Panc1 (cell line): ENCODE data around the gene COQ5. TPM values are rescaled to one million over a fixed set of nuclear protein-coding genes. Genes with fewer than 3 reads are reported as not detected.

Experiments used
- ATAC-seq: fragments of 200-7000 bp; cut with Tn5 transposase; 2 replicates; pipeline ENCODE4 v1.9.1; 2020; ENCODE audit warnings: mild to moderate bottlenecking, moderate library complexity
- BruUV-seq: library from RNA; stranded (reverse); fragments of 400-500 nt; replicated peaks from 2 replicates; lab custom pipeline; 2021; lab: Mats Ljungman, UMichigan
- CTCF ChIA-PET: fragments of 300-600 bp; sonication (Branson Sonifier 250); formaldehyde crosslinking; loops from one replicate; lab custom pipeline; 2022; ENCODE audit warnings: antibody characterized with exemption; lab: Charles Lee
- POLR2A ChIA-PET: fragments of 300-600 bp; sonication (Branson Sonifier 250); formaldehyde crosslinking; loops from one replicate; lab custom pipeline; 2022; ENCODE audit warnings: antibody characterized with exemption; lab: Charles Lee
- DNase-seq: peaks from one replicate; pipeline ENCODE4 v3.0.0-alpha.2; 2010; ENCODE audit warnings: low read depth, low spot score
- H3K27ac ChIP-seq: 2 replicates; pipeline ENCODE4 v1.5.1; 2011; ENCODE audit warnings: mild to moderate bottlenecking, low read length, inconsistent platforms
- H3K27me3 ChIP-seq: fragments of 200-500 bp; sonication (Bioruptor generic); 2 replicates; pipeline ENCODE4 v1.6.0; 2014; ENCODE audit warnings: low read length, inconsistent platforms; ENCODE audit not compliant: control insufficient read depth, insufficient read depth
- H3K36me3 ChIP-seq: fragments of 200-500 bp; sonication (Bioruptor generic); 2 replicates; pipeline ENCODE4 v1.5.1; 2014; ENCODE audit warnings: inconsistent platforms, mild to moderate bottlenecking, low read length, moderate library complexity; ENCODE audit not compliant: control insufficient read depth, insufficient read depth
- H3K4me1 ChIP-seq: 2 replicates; pipeline ENCODE4 v1.5.1; 2011; ENCODE audit warnings: inconsistent platforms, mild to moderate bottlenecking, low read length, moderate library complexity; ENCODE audit not compliant: control insufficient read depth, insufficient read depth
- H3K4me3 ChIP-seq, 2 experiments: 2 replicates each; pipeline ENCODE4 v1.5.1; 2011 to 2012; ENCODE audit warnings: low read depth in 2 of 2, low read length in 2 of 2, mild to moderate bottlenecking in 2 of 2, inconsistent platforms in 1 of 2, moderate library complexity in 1 of 2
- H3K9me3 ChIP-seq: fragments of 200-500 bp; sonication (Bioruptor generic); 2 replicates; pipeline ENCODE4 v1.5.1; 2014; ENCODE audit warnings: low read depth, mild to moderate bottlenecking, inconsistent platforms, low read length, moderate library complexity; ENCODE audit not compliant: control insufficient read depth, insufficient read depth
- CTCF ChIP-seq: fragments of 450-650 bp; IDR thresholded peaks from 2 replicates; pipeline ENCODE4 v1.5.1; 2017; ENCODE audit warnings: mild to moderate bottlenecking
- POLR2AphosphoS5 ChIP-seq: IDR thresholded peaks from 2 replicates; pipeline ENCODE4 v1.6.1; 2012; ENCODE audit warnings: mild to moderate bottlenecking, low read depth, low read length, moderate library complexity
- REST ChIP-seq, 2 experiments: IDR thresholded peaks; 2 replicates each; pipeline ENCODE4 v1.6.1; 2011 to 2012; ENCODE audit warnings: low read depth in 2 of 2, control low read depth in 1 of 2, low read length in 1 of 2, mild to moderate bottlenecking in 1 of 2, moderate library complexity in 1 of 2; ENCODE audit not compliant: insufficient read depth in 1 of 2
- SIN3A ChIP-seq: IDR thresholded peaks from 2 replicates; pipeline ENCODE4 v1.6.1; 2012; ENCODE audit warnings: low read depth, mild to moderate bottlenecking, low read length, moderate library complexity, borderline replicate concordance; ENCODE audit not compliant: insufficient read depth
- TCF7L2 ChIP-seq: IDR thresholded peaks from 2 replicates; pipeline ENCODE4 v1.6.1; 2011; ENCODE audit warnings: mild to moderate bottlenecking, low read depth, low read length, inconsistent platforms
- in situ Hi-C: cut with HindIII; loops from 2 replicates; pipeline ENCODE4 v1.10.0; 2016; ENCODE audit warnings: low sequenced_read_pairs, low pct_unique_long_range_greater_than_20kb
- intact Hi-C: fragments of 100-400 bp; cut with micrococcal nuclease; formaldehyde crosslinking; loops from one replicate; pipeline ENCODE4 v1.10.0; 2022; ENCODE audit not compliant: unreplicated experiment
- total RNA-seq: library from RNA; stranded (reverse); gene quantifications from one replicate; pipeline ENCODE4 v1.2.1, GENCODE V29; 2021; ENCODE audit not compliant: unreplicated experiment

The COQ5 gene
- total RNA-seq, 1 experiment from 2014 or later: 42.9 TPM

GRCh38 chr12:120462099-120462640 is 66.8 kb downstream of the COQ5 start:
- TF ChIP-seq TCF7L2: no peak
- no peak for TF ChIP-seq CTCF
- TF ChIP-seq SIN3A: no peak
- TF ChIP-seq REST (IDR thresholded peaks at IDR 0.05; ENCODE audit: insufficient read depth in 1 of 2, low read depth in 2 of 2, low read length in 1 of 2): no peak
- no peak for TF ChIP-seq POLR2AphosphoS5
- intact Hi-C loops: no loop called here
- Histone ChIP-seq H3K9me3 (no peaks in the 10 kb centered on the region), H3K27me3 (no peaks in the 10 kb centered on the region), H3K27ac (no peak overlapping the region; the same call in 1 of the 2 replicates), H3K4me3 (no peak overlapping the region), H3K4me1 (peaks cover 15% of the 10 kb centered on the region; the same call in 1 of the 2 replicates), H3K36me3 (peaks cover 52% of the 10 kb centered on the region)
- CTCF ChIA-PET: no interaction called here
- POLR2A ChIA-PET: interaction anchor here (1.0 kb wide), 1 partner anchor 67 kb away, joined by 5 read pairs; the partner anchor contains the start of gene COQ5
- no peak for DNase-seq
- no peak for ATAC-seq
- no TSS peak for BruUV-seq
- in situ Hi-C loops: no loop called here

GRCh38 chr12:120460157-120460556 is 68.8 kb downstream of the COQ5 start:
- in situ Hi-C loops (no loop called here), intact Hi-C loops (no loop called here)
- BruUV-seq: TSS peak; percentile 46
- peaks cover 50% of the 10 kb centered on the region for H3K36me3 ChIP-seq
- no peaks in the 10 kb centered on the region for H3K4me1 ChIP-seq
- H3K4me3 ChIP-seq: no peak overlapping the region
- no peaks in the 10 kb centered on the region for H3K9me3 ChIP-seq
- no peaks in the 10 kb centered on the region for H3K27me3 ChIP-seq
- ChIA-PET POLR2A (interaction anchor here (0.7 kb wide), 1 partner anchor 106 kb away, joined by 4 read pairs; no protein-coding TSS in a partner anchor), CTCF (no interaction called here)
- DNase-seq (no peak), ATAC-seq (no peak)
- TF ChIP-seq SIN3A: no peak
- no peak overlapping the region for H3K27ac ChIP-seq

- H3K27me3 ChIP-seq: no peaks in the 10 kb centered on the region
- H3K4me3 ChIP-seq: no peak overlapping the region
- H3K4me1 ChIP-seq: no peaks in the 10 kb centered on the region
- peaks cover 21% of the 10 kb centered on the region for H3K36me3 ChIP-seq
- no TSS peak for BruUV-seq
- intact Hi-C loops: no loop called here
- TF ChIP-seq POLR2AphosphoS5 (no peak), REST (IDR thresholded peaks at IDR 0.05; ENCODE audit: insufficient read depth in 1 of 2, low read depth in 2 of 2, low read length in 1 of 2) (no peak), CTCF (peak; percentile 71)
- no peak overlapping the region for H3K27ac ChIP-seq
- DNase-seq: no peak
- ChIA-PET POLR2A (interaction anchor here (0.6 kb wide), 1 partner anchor 52 kb away, joined by 7 read pairs; no protein-coding TSS in a partner anchor), CTCF (interaction anchor here (0.6 kb wide), 1 partner anchor 26 kb away, joined by 4 read pairs; no protein-coding TSS in a partner anchor)
- in situ Hi-C loops: no loop called here
- no peaks in the 10 kb centered on the region for H3K9me3 ChIP-seq
- peak; percentile 47 for ATAC-seq
These were observed 71.8 kb downstream of the COQ5 start for GRCh38 chr12:120457133-120457532.
